Gastroesophageal sphincter (tissue), 4 donors: ENCODE measurements around the gene WDR33. TPM values are rescaled to one million over a fixed set of nuclear protein-coding genes. Genes with fewer than 3 reads are reported as not detected.

Experiments
- ATAC-seq: fragments of 150-250 bp; one replicate; pipeline ENCODE4 v1.9.1; 2016; ENCODE audit warnings: mild to moderate bottlenecking, moderate library complexity
- H3K27ac ChIP-seq, 4 donors: fragments of 200-600 bp; sonication (generic) in 3 of 4; 1 replicate in 3 of 4; 2 replicates in 1 of 4; pipeline ENCODE4 v1.5.1; 2016 to 2019
- H3K27me3 ChIP-seq: fragments of 200-600 bp; sonication (generic); one replicate; pipeline ENCODE4 v1.5.1; 2019
- H3K36me3 ChIP-seq, 2 donors: fragments of 200-600 bp; sonication (generic); one replicate each; pipeline ENCODE4 v1.5.1; 2019; ENCODE audit warnings: control low read depth in 1 of 2
- H3K4me1 ChIP-seq, 3 donors: fragments of 200-600 bp; sonication (generic); 1 replicate in 2 of 3; 2 replicates in 1 of 3; pipeline ENCODE4 v1.5.1; 2016 to 2019; ENCODE audit warnings: control low read depth in 2 of 3
- H3K4me3 ChIP-seq, 2 donors: fragments of 200-600 bp; sonication (generic); one replicate each; pipeline ENCODE4 v1.5.1; 2019; ENCODE audit warnings: mild to moderate bottlenecking in 1 of 2, moderate library complexity in 1 of 2
- H3K9me3 ChIP-seq, 3 donors: fragments of 200-600 bp; sonication (generic); one replicate each; pipeline ENCODE4 v1.5.1; 2017 to 2019; ENCODE audit warnings: control low read depth in 2 of 3
- EP300 ChIP-seq: sonication (generic); formaldehyde crosslinking; IDR thresholded peaks from one replicate; pipeline ENCODE4 v1.6.1; 2017; ENCODE audit warnings: antibody characterized with exemption, mild to moderate bottlenecking
- POLR2A ChIP-seq, 2 donors: fragments of 450-650 bp; IDR thresholded peaks; one replicate each; pipeline ENCODE4 v1.6.1; 2017; ENCODE audit warnings: antibody characterized with exemption in 2 of 2, mild to moderate bottlenecking in 2 of 2, moderate library complexity in 1 of 2
- POLR2AphosphoS5 ChIP-seq: sonication (generic); formaldehyde crosslinking; IDR thresholded peaks from one replicate; pipeline ENCODE4 v1.6.1; 2017; ENCODE audit warnings: antibody characterized with exemption
- WGBS, 2 donors: methylation state at CpG; one replicate each; pipeline ENCODE4 v1.1.5; 2018; ENCODE audit warnings: low coverage in 1 of 2; 5-methylcytosine and 5-hydroxymethylcytosine counted together
- total RNA-seq, 4 donors: library from RNA; depleted of rRNA; stranded (reverse); fragments of >200 nt; gene quantifications; one replicate each; pipeline ENCODE4 v1.1.0, GENCODE V29; 2016
- TF ChIP-seq, protein P1 (sequence below), 4 experiments: fragments of 200-600 bp in 2 of 4; fragments of 450-650 bp in 2 of 4; sonication (generic) in 1 of 4; IDR thresholded peaks; one replicate each; pipeline ENCODE4 v1.5.1; 2017 to 2019; ENCODE audit warnings: antibody characterized with exemption in 4 of 4, mild to moderate bottlenecking in 2 of 4, moderate library complexity in 2 of 4

WDR33 gene
- total RNA-seq, 4 donors from 2014 or later: 34.9 to 64.6 (median 43.2) TPM

DNA sequence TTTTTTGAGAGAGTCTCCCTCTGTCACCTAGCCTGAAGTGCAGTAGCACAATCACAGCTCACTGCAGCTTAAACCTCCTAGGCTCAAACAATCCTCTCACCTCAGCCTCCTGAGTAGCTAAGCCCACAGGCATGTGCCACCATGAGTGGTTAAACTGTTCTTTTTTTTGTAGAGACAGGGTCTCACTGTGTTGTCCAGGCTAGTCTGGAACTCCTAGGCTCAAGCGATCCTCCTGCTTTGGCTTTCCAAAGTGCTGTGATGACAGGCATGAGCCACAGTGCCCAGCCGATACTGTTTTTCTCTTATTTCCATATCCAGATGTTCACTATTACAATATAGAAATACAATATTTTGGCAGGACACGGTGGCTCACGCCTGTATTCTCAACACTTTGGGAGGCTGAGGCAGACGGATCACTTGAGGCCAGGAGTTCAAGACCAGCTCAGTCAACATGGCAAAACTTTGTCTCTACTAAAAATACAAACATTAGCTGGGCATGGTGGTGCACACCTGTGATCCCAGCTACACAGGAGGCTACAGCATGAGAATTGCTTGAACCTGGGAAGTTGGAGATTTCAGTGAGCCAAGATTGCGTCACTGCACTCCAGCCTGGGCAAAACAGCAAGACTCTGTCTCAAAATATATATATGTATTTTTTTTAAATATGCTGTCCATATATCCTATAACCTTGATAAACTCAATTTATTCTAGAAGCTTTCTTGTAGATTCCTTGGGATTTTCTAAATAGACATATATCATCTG is 24.7 kb downstream of the WDR33 start:
- Histone ChIP-seq H3K36me3 (no peaks in the 10 kb centered on the region), H3K4me3 (no peak overlapping the region), H3K27ac (no peak overlapping the region), H3K4me1 (peaks cover 0 to 51% (median 6%) of the 10 kb centered on the region in 3 donors), H3K9me3 (no peaks in the 10 kb centered on the region), H3K27me3 (no peaks in the 10 kb centered on the region)
- 97% methylated on average over 3 of the region's 6 CpGs; no CpG with 5 or more reads in 1 of the 2 donors for WGBS, 2 donors
- no peak for ATAC-seq
- TF ChIP-seq POLR2AphosphoS5 (no peak), POLR2A (IDR thresholded peaks at IDR 0.05) (no peak), EP300 (no peak)
- TF ChIP-seq, protein P1, sequence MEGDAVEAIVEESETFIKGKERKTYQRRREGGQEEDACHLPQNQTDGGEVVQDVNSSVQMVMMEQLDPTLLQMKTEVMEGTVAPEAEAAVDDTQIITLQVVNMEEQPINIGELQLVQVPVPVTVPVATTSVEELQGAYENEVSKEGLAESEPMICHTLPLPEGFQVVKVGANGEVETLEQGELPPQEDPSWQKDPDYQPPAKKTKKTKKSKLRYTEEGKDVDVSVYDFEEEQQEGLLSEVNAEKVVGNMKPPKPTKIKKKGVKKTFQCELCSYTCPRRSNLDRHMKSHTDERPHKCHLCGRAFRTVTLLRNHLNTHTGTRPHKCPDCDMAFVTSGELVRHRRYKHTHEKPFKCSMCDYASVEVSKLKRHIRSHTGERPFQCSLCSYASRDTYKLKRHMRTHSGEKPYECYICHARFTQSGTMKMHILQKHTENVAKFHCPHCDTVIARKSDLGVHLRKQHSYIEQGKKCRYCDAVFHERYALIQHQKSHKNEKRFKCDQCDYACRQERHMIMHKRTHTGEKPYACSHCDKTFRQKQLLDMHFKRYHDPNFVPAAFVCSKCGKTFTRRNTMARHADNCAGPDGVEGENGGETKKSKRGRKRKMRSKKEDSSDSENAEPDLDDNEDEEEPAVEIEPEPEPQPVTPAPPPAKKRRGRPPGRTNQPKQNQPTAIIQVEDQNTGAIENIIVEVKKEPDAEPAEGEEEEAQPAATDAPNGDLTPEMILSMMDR (IDR thresholded peaks at IDR 0.05): no peak

DNA sequence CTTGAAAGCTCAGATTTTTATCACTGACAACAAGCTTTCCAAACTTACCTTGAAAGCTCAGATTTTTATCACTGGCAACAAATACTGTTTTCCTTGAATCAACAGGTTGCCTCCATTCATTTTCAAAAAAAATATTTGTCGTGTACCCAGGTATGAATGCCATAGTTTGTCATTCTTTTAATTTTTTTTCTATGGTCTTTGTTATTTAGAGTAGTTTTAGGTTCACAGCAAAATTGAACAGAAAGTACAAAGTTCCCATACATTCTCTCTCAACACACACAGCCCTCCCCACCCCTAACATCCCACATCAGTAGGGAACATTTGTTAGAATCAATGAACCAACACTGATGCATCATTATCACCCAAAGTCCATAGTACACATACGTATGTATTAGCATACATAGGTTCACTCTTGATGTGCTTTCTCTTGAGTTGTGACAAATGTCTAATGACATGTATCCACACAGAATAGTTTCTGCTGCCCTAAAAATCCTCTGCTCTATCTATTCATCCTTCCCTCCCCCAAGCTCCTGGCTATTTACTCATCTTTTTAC is 25.9 kb downstream of the WDR33 start:
- TF ChIP-seq POLR2AphosphoS5 (no peak), POLR2A (IDR thresholded peaks at IDR 0.05) (no peak), EP300 (no peak)
- TF ChIP-seq, protein P1 (IDR thresholded peaks at IDR 0.05): no peak
- Histone ChIP-seq H3K27ac (no peak overlapping the region), H3K4me1 (peaks cover 0 to 39% (median 6%) of the 10 kb centered on the region in 3 donors), H3K36me3 (no peaks in the 10 kb centered on the region), H3K27me3 (no peaks in the 10 kb centered on the region), H3K4me3 (no peak overlapping the region), H3K9me3 (no peaks in the 10 kb centered on the region)
- ATAC-seq: no peak
- 88 to 89% methylated on average over 2 of the region's 2 CpGs for WGBS, 2 donors

DNA sequence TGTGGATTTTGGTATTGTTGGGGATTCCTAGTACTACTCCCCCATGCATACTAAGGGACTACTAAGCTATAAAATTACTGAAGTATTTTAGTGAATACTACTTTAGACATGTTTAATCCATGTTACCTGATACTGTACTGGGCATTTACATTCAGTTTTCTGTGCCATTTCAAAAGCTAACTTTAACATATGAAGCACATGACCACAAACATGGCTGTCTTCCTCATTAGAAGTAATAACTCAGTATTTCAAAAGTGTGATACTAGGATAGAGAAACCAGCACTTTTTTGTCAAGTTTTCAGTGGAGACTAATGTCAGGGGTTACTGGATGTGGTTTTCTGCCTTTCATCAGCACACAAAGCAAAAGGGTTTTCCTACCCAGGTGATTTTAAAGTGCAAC is 27.9 kb downstream of the WDR33 start:
- Histone ChIP-seq H3K9me3 (no peaks in the 10 kb centered on the region), H3K36me3 (no peaks in the 10 kb centered on the region), H3K27ac (no peak overlapping the region), H3K4me1 (peaks cover 0 to 42% (median 6%) of the 10 kb centered on the region in 3 donors), H3K4me3 (no peak overlapping the region), H3K27me3 (no peaks in the 10 kb centered on the region)
- ATAC-seq: no peak
- no peak for TF ChIP-seq EP300
- TF ChIP-seq POLR2AphosphoS5: no peak
- TF ChIP-seq, protein P1 (IDR thresholded peaks at IDR 0.05): no peak
- TF ChIP-seq POLR2A (IDR thresholded peaks at IDR 0.05): no peak

DNA sequence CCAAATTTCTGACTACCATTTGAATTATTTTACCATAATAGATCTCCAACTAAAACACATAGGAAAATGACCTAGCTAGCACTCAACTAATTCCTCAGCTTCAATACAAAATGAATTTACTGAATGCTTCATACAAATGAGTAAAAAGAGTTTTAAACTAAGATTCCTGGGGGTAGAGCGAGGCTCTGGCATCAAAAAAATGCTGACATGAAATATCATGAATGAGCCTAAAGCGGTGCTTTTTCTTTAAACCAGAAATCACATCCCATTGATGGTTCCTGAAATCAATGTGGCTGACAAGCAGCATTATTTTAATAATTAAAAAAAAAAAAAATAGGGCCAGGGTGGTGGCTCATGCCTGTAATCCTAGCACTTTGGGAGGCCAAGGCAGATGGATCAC is 32.1 kb downstream of the WDR33 start:
- Histone ChIP-seq H3K27ac (no peak overlapping the region), H3K27me3 (no peaks in the 10 kb centered on the region), H3K4me1 (peaks cover 0 to 41% (median 0%) of the 10 kb centered on the region in 3 donors), H3K4me3 (no peak overlapping the region), H3K36me3 (no peaks in the 10 kb centered on the region), H3K9me3 (no peaks in the 10 kb centered on the region)
- ATAC-seq: no peak
- WGBS, 2 donors: 100% methylated on average over 1 to 2 of the region's 2 CpGs
- TF ChIP-seq POLR2AphosphoS5 (no peak), POLR2A (IDR thresholded peaks at IDR 0.05) (no peak), EP300 (no peak)
- TF ChIP-seq, protein P1 (IDR thresholded peaks at IDR 0.05): no peak

DNA sequence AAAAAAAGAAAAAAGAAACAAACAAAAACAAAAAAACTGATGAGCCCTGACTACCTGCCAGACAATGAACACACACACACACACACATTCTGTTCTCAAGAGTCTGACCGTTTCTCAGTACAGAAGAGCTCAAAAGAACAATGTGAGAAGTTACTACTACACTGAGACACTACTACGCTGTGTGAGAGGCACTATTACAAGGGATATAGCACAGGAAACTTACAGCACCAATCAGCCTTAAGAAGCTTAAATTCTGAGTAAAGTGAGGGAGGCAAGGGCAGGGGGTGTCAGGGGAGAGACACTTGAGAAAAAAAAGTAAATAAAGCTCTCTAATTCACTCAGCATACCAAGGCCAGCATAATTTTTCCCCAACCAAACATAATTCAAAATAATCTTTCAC is 32.5 kb downstream of the WDR33 start:
- TF ChIP-seq, protein P1 (IDR thresholded peaks at IDR 0.05): no peak
- TF ChIP-seq POLR2AphosphoS5: no peak
- no peak for TF ChIP-seq EP300
- TF ChIP-seq POLR2A (IDR thresholded peaks at IDR 0.05): no peak
- Histone ChIP-seq H3K27ac (no peak overlapping the region), H3K4me1 (peaks cover 0 to 40% (median 0%) of the 10 kb centered on the region in 3 donors), H3K4me3 (no peak overlapping the region), H3K36me3 (no peaks in the 10 kb centered on the region), H3K27me3 (no peaks in the 10 kb centered on the region), H3K9me3 (no peaks in the 10 kb centered on the region)
- 87 to 90% methylated on average over 2 of the region's 2 CpGs for WGBS, 2 donors
- ATAC-seq: no peak
